ENCODE measurements around the gene ADCY10.

DNA sequence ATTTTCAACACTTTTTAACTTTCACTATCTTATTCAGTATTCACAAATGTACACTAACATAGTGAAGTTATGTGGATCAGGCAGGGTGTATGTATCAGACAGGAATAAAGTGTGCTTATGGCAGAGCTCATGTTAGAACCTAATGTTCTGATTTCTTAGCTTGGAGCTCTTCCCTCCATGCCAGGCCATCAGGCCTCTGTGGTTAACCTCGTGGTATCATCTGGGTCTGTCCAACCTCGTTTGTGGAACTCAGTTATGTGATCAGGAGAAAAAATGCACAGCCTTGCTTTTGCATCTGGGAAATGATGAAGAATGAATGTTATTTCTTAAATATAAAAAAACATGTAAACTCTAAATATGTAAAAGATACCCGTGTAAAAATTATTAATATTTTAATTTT is 105.2 kb downstream of the ADCY10 start:
- no peak for TF ChIP-seq EZH2 (IDR thresholded peaks at IDR 0.05; ENCODE audit: borderline replicate concordance)
- TF ChIP-seq, protein P1, sequence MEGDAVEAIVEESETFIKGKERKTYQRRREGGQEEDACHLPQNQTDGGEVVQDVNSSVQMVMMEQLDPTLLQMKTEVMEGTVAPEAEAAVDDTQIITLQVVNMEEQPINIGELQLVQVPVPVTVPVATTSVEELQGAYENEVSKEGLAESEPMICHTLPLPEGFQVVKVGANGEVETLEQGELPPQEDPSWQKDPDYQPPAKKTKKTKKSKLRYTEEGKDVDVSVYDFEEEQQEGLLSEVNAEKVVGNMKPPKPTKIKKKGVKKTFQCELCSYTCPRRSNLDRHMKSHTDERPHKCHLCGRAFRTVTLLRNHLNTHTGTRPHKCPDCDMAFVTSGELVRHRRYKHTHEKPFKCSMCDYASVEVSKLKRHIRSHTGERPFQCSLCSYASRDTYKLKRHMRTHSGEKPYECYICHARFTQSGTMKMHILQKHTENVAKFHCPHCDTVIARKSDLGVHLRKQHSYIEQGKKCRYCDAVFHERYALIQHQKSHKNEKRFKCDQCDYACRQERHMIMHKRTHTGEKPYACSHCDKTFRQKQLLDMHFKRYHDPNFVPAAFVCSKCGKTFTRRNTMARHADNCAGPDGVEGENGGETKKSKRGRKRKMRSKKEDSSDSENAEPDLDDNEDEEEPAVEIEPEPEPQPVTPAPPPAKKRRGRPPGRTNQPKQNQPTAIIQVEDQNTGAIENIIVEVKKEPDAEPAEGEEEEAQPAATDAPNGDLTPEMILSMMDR (IDR thresholded peaks at IDR 0.05; ENCODE audit: poor library complexity) = no peak

Data from hepatocyte (in vitro differentiated cells).